H1 (cell line): ENCODE results near the gene C14orf132. TPM values are rescaled to one million over a fixed set of nuclear protein-coding genes. Genes with fewer than 3 reads are reported as not detected.

Experiments
- CTCF ChIA-PET: fragments of 300-600 bp; sonication (Branson Sonifier 250); formaldehyde crosslinking; loops from one replicate; lab custom pipeline; 2021; ENCODE audit not compliant: partially characterized antibody; lab: Charles Lee
- POLR2A ChIA-PET: fragments of 300-600 bp; sonication (Branson Sonifier 250); formaldehyde crosslinking; loops from one replicate; lab custom pipeline; 2021; ENCODE audit warnings: inconsistent platforms; ENCODE audit not compliant: partially characterized antibody; lab: Charles Lee
- DNase-seq, 2 experiments: peaks; one replicate each; pipeline versions ENCODE4 v3.0.0 to v3.0.0-alpha.2; 2010 to 2022; ENCODE audit warnings: low spot score in 2 of 2, low read depth in 1 of 2, mixed read lengths in 1 of 2
- FAIRE-seq: peaks from 2 replicates; lab custom pipeline; 2011; peaks lifted over from hg19 to GRCh38; lab: Jason Lieb, UNC
- H2AFZ ChIP-seq: 2 replicates; pipeline ENCODE4 v1.8.1; 2012; ENCODE audit warnings: low read length, inconsistent platforms
- H2AK5ac ChIP-seq: 2 replicates; pipeline ENCODE4 v1.6.1; 2013; ENCODE audit warnings: low read depth, low read length
- H2BK120ac ChIP-seq: replicated peaks from 2 replicates; pipeline ENCODE3; 2013; ENCODE audit warnings: low read depth, low read length, inconsistent platforms
- H2BK12ac ChIP-seq: 2 replicates; pipeline ENCODE4 v1.6.1; 2013; ENCODE audit warnings: low read depth, low read length
- H2BK15ac ChIP-seq: 2 replicates; pipeline ENCODE4 v1.6.1; 2013; ENCODE audit warnings: low read length
- H2BK20ac ChIP-seq: 2 replicates; pipeline ENCODE4 v1.6.1; 2013; ENCODE audit warnings: low read length
- H2BK5ac ChIP-seq: 2 replicates; pipeline ENCODE4 v1.6.1; 2013; ENCODE audit warnings: low read depth, low read length
- H3K14ac ChIP-seq: 2 replicates; pipeline ENCODE4 v1.6.1; 2013; ENCODE audit warnings: inconsistent platforms; ENCODE audit not compliant: insufficient read length
- H3K18ac ChIP-seq: 2 replicates; pipeline ENCODE4 v1.6.1; 2013; ENCODE audit warnings: low read length; ENCODE audit errors: extremely low read depth
- H3K23ac ChIP-seq: 2 replicates; pipeline ENCODE4 v1.6.1; 2013; ENCODE audit warnings: inconsistent platforms; ENCODE audit not compliant: insufficient read length
- H3K23me2 ChIP-seq: 2 replicates; pipeline ENCODE4 v1.6.1; 2013; ENCODE audit warnings: low read depth, low read length
- H3K27ac ChIP-seq: 2 replicates; pipeline ENCODE4 v1.6.1; 2011; ENCODE audit warnings: low read depth, low read length, inconsistent platforms
- H3K27me3 ChIP-seq, 4 experiments: replicated peaks in 1 of 4; 1 replicate in 1 of 4; 2 replicates in 3 of 4; pipeline versions ENCODE4 v1.6.1 to v1.8.1; 2011 to 2013; ENCODE audit warnings: low read length in 3 of 4, mild to moderate bottlenecking in 3 of 4, inconsistent platforms in 2 of 4, mixed read lengths in 2 of 4, moderate library complexity in 1 of 4; ENCODE audit not compliant: control insufficient read depth in 3 of 4, insufficient read depth in 3 of 4; ENCODE audit errors: extremely low read depth in 1 of 4
- H3K36me3 ChIP-seq, 4 experiments: 2 replicates each; pipeline versions ENCODE4 v1.6.1 to v1.8.1; 2011 to 2013; ENCODE audit warnings: mild to moderate bottlenecking in 4 of 4, low read length in 3 of 4, moderate library complexity in 2 of 4, control low read depth in 1 of 4, inconsistent platforms in 1 of 4; ENCODE audit not compliant: insufficient read depth in 4 of 4, control insufficient read depth in 2 of 4
- H3K4ac ChIP-seq: replicated peaks from 2 replicates; pipeline ENCODE3; 2013; ENCODE audit warnings: low read length, low read depth, mixed read lengths, inconsistent platforms; ENCODE audit not compliant: insufficient read length
- H3K4me1 ChIP-seq, 4 experiments: replicated peaks in 1 of 4; 1 replicate in 1 of 4; 2 replicates in 3 of 4; pipeline versions ENCODE4 v1.6.1 to v1.8.1; 2011 to 2013; ENCODE audit warnings: low read length in 3 of 4, inconsistent platforms in 2 of 4, mixed read lengths in 1 of 4; ENCODE audit not compliant: insufficient read depth in 4 of 4, control insufficient read depth in 3 of 4
- H3K4me2 ChIP-seq, 2 experiments: 2 replicates each; pipeline versions ENCODE4 v1.6.1 to v1.8.1; 2011 to 2013; ENCODE audit warnings: low read depth in 2 of 2, low read length in 2 of 2, control low read depth in 1 of 2, inconsistent platforms in 1 of 2, mild to moderate bottlenecking in 1 of 2; ENCODE audit not compliant: insufficient read depth in 1 of 2
- H3K4me3 ChIP-seq, 4 experiments: fragments of 200-600, 300-600 bp in 1 of 4; sonication (generic), shearing (Covaris generic), sonication (Bioruptor Twin) in 1 of 4; 2 replicates each; pipeline versions ENCODE4 v1.5.1 to v1.8.1; 2011 to 2016; ENCODE audit warnings: low read length in 4 of 4, low read depth in 3 of 4, control low read depth in 2 of 4, inconsistent platforms in 2 of 4, mild to moderate bottlenecking in 2 of 4, mixed read lengths in 1 of 4, moderate library complexity in 1 of 4; ENCODE audit not compliant: insufficient read depth in 2 of 4; ENCODE audit errors: extremely low read depth in 1 of 4
- H3K56ac ChIP-seq: replicated peaks from 2 replicates; pipeline ENCODE3; 2013; ENCODE audit warnings: low read depth, mild to moderate bottlenecking, mixed read lengths, low read length, inconsistent platforms; ENCODE audit not compliant: insufficient read length
- H3K79me1 ChIP-seq: 2 replicates; pipeline ENCODE4 v1.6.1; 2013; ENCODE audit warnings: low read depth, low read length, control low read depth
- H3K79me2 ChIP-seq, 2 experiments: 2 replicates each; pipeline versions ENCODE4 v1.6.1 to v1.8.1; 2012 to 2013; ENCODE audit warnings: low read length in 2 of 2, mild to moderate bottlenecking in 2 of 2, inconsistent platforms in 1 of 2; ENCODE audit not compliant: insufficient read depth in 2 of 2, control insufficient read depth in 1 of 2
- H3K9ac ChIP-seq, 4 experiments: replicated peaks in 1 of 4; 1 replicate in 1 of 4; 2 replicates in 3 of 4; pipeline versions ENCODE4 v1.6.1 to v1.8.1; 2011 to 2013; ENCODE audit warnings: low read depth in 3 of 4, low read length in 3 of 4, control low read depth in 2 of 4, mild to moderate bottlenecking in 2 of 4, moderate library complexity in 2 of 4, inconsistent platforms in 1 of 4; ENCODE audit errors: extremely low read depth in 1 of 4
- H3K9me3 ChIP-seq, 2 experiments: 2 replicates each; pipeline versions ENCODE4 v1.6.1 to v1.8.1; 2012 to 2013; ENCODE audit warnings: mild to moderate bottlenecking in 2 of 2, moderate library complexity in 2 of 2, control low read depth in 1 of 2, inconsistent platforms in 1 of 2, low read depth in 1 of 2, low read length in 1 of 2, mixed read lengths in 1 of 2; ENCODE audit not compliant: insufficient read depth in 2 of 2
- H4K20me1 ChIP-seq, 2 experiments: replicated peaks in 1 of 2; 2 replicates each; pipeline versions ENCODE3 to v1.8.1; 2011 to 2013; ENCODE audit warnings: inconsistent platforms in 2 of 2, low read length in 2 of 2, mild to moderate bottlenecking in 1 of 2; ENCODE audit not compliant: insufficient read depth in 2 of 2, control insufficient read depth in 1 of 2
- H4K5ac ChIP-seq: 2 replicates; pipeline ENCODE4 v1.6.1; 2013; ENCODE audit warnings: low read length, low read depth, mixed read lengths, inconsistent platforms; ENCODE audit not compliant: insufficient read length
- H4K8ac ChIP-seq: 2 replicates; pipeline ENCODE4 v1.8.0; 2013; ENCODE audit warnings: mild to moderate bottlenecking, moderate library complexity, low read length, inconsistent platforms; ENCODE audit not compliant: insufficient read depth; ENCODE audit errors: extremely low read depth
- H4K91ac ChIP-seq: replicated peaks from 2 replicates; pipeline ENCODE3; 2013; ENCODE audit warnings: low read length, mixed read lengths, inconsistent platforms; ENCODE audit not compliant: insufficient read length
- CHD2 ChIP-seq: IDR thresholded peaks from 2 replicates; pipeline ENCODE4 v1.6.1; 2012; ENCODE audit warnings: low read length, improper control_type of control experiment
- HDAC2 ChIP-seq, 2 experiments: fragments of 300-600 bp in 1 of 2; sonication (generic) in 1 of 2; IDR thresholded peaks; 2 replicates each; pipeline ENCODE4 v1.6.1; 2011 to 2012; ENCODE audit warnings: low read depth in 2 of 2, low read length in 2 of 2, mild to moderate bottlenecking in 2 of 2, moderate library complexity in 2 of 2, borderline replicate concordance in 1 of 2, inconsistent platforms in 1 of 2
- HDAC6 ChIP-seq: IDR thresholded peaks from one replicate; pipeline ENCODE4 v1.7.1; 2012; ENCODE audit warnings: low read depth, mild to moderate bottlenecking, inconsistent platforms, low read length, moderate library complexity
- PHF8 ChIP-seq: fragments of 200-600 bp; sonication (generic); conservative IDR thresholded peaks from 2 replicates; pipeline ENCODE4 v1.7.1; 2012; ENCODE audit warnings: low read depth, mild to moderate bottlenecking, inconsistent platforms, low read length, moderate library complexity
- TAF7 ChIP-seq: optimal IDR thresholded peaks from 2 replicates; pipeline ENCODE3; 2011; ENCODE audit warnings: low read depth, mild to moderate bottlenecking, inconsistent platforms, low read length, moderate library complexity, borderline replicate concordance
- YY1 ChIP-seq: IDR thresholded peaks from 2 replicates; pipeline ENCODE4 v1.6.1; 2011; ENCODE audit warnings: low read depth, mild to moderate bottlenecking, low read length
- ZNF274 ChIP-seq: IDR thresholded peaks from 2 replicates; pipeline ENCODE4 v1.7.0; 2012; ENCODE audit warnings: low read length, borderline replicate concordance; ENCODE audit errors: extremely low read depth
- WGBS, 2 experiments: shearing (Covaris generic) in 1 of 2; methylation state at CpG; one replicate each; pipeline versions ENCODE4 v1.1.6 to v1.1.7; 2013 to 2015; ENCODE audit warnings: low lambda C conversion rate in 2 of 2, mixed read lengths in 2 of 2, inconsistent platforms in 1 of 2, low coverage in 1 of 2, missing lambda C conversion rate in 1 of 2; ENCODE audit not compliant: insufficient replicate concordance in 2 of 2, insufficient coverage in 1 of 2, insufficient read length in 1 of 2; ENCODE audit errors: extremely low coverage in 1 of 2, missing lambda C conversion rate in 1 of 2; 5-methylcytosine and 5-hydroxymethylcytosine counted together
- polyA plus RNA-seq, 7 experiments: library from polyadenylated mRNA; depleted of rRNA in 3 of 7; stranded (reverse) in 5 of 7; unstranded in 2 of 7; fragments of >200 nt in 5 of 7; fragments of 200-250 nt in 2 of 7; gene quantifications; 1 replicate in 5 of 7; 2 replicates in 1 of 7; 4 replicates in 1 of 7; pipeline versions ENCODE4 v1.2.1 to v1.2.3, GENCODE V29; 2011 to 2013; ENCODE audit warnings: missing spikeins in 2 of 7, mixed read lengths in 2 of 7
- total RNA-seq: library from RNA; stranded (reverse); fragmentation: NEBNext Ultra II Directional; extraction: Animal tissue kit (Norgen Biotek cat#: 25700); gene quantifications from 2 replicates; pipeline ENCODE4 v1.2.1, GENCODE V29; 2021
- TF ChIP-seq, protein P1 (sequence below): IDR thresholded peaks from 2 replicates; pipeline ENCODE4 v1.6.1; 2012; ENCODE audit warnings: inconsistent platforms

Gene C14orf132
- total and polyA plus RNA-seq, 2 of the 8 experiments (the other 6 are each of a cell fraction or from before 2014, with no cell fraction given), result 11.7 to 32.5 TPM

DNA sequence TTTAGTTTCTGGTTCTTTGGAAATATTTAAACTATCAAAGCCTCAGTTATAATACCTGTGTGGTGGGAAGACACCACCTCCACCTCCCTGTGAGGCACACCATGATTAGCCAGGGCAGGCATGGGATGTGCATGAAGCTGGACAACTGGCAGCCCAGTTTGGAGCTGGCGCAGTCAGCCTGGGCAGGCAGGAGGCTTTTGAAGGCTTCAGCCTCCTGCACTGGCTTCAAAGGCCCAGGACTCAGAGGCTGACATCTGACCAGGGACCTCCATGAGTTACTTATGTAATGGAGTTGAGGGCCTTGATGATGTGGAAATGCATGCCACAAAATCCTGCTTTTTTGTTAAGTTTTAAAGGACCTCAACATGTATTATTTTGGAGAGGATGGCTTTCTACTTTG is 30.3 kb downstream of the C14orf132 start:
- no peak overlapping the region for H3K4me3 ChIP-seq
- no peak overlapping the region; the same call in 1 of the 2 replicates for H4K8ac ChIP-seq
- no peaks in the 10 kb centered on the region; the same call in 1 of the 2 replicates for H3K23me2 ChIP-seq
- no peak overlapping the region for H4K91ac ChIP-seq
- H3K79me1 ChIP-seq, result peaks cover 9% of the 10 kb centered on the region
- no peak overlapping the region for H3K4ac ChIP-seq
- no peak overlapping the region for H2BK15ac ChIP-seq
- peaks cover 4 to 15% of the 10 kb centered on the region in 2 experiments for H4K20me1 ChIP-seq
- no peak overlapping the region for H3K23ac ChIP-seq
- H2AFZ ChIP-seq, result no peak overlapping the region
- DNase-seq (no peak), FAIRE-seq (no peak)
- H3K18ac ChIP-seq, result no peak overlapping the region
- no peak overlapping the region for H2BK120ac ChIP-seq
- no peak overlapping the region for H3K4me2 ChIP-seq
- no peaks in the 10 kb centered on the region for H3K9me3 ChIP-seq
- CTCF ChIA-PET, result interaction anchor here (0.9 to 3.7 kb wide), 2 partner anchors 29 to 241 kb away, joined by 4 to 15 read pairs; no protein-coding TSS in a partner anchor
- H3K9ac ChIP-seq, result no peak overlapping the region
- POLR2A ChIA-PET, result no interaction called here
- TF ChIP-seq HDAC2 (IDR thresholded peaks at IDR 0.05; ENCODE audit: borderline replicate concordance in 1 of 2, low read depth in 2 of 2, low read length in 2 of 2) (no peak), YY1 (no peak), CHD2 (no peak), TAF7 (no peak), PHF8 (no peak), ZNF274 (no peak), HDAC6 (no peak)
- TF ChIP-seq, protein P1, sequence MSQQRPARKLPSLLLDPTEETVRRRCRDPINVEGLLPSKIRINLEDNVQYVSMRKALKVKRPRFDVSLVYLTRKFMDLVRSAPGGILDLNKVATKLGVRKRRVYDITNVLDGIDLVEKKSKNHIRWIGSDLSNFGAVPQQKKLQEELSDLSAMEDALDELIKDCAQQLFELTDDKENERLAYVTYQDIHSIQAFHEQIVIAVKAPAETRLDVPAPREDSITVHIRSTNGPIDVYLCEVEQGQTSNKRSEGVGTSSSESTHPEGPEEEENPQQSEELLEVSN, result no peak
- no peak overlapping the region for H2BK5ac ChIP-seq
- no peak overlapping the region for H3K14ac ChIP-seq
- no peak overlapping the region for H4K5ac ChIP-seq
- H3K36me3 ChIP-seq, result no peaks in the 10 kb centered on the region
- H2BK12ac ChIP-seq, result no peak overlapping the region
- no peaks in the 10 kb centered on the region for H3K27me3 ChIP-seq
- no peak overlapping the region for H2AK5ac ChIP-seq
- no peak overlapping the region for H3K27ac ChIP-seq
- no peak overlapping the region for H2BK20ac ChIP-seq
- H3K4me1 ChIP-seq, result no peaks in the 10 kb centered on the region; a peak in 1 of 7 replicates
- H3K56ac ChIP-seq, result no peak overlapping the region
- no peaks in the 10 kb centered on the region for H3K79me2 ChIP-seq
- WGBS, 2 experiments, result 60% methylated on average over 1 of the region's 1 CpG; no CpG with 5 or more reads in 1 of the 2 experiments
